CD4-positive, alpha-beta T cell treated with Interleukin-17A for 1 hour (primary cell): Measurements from ENCODE around the gene GPBP1.
"Not testable (repeated sequence)": the region's sequence is repeated elsewhere in the genome, so short reads cannot be mapped to it uniquely, and the experiment has no call there.

Source experiments
- DNase-seq: peaks from one replicate; pipeline ENCODE4 v3.0.0-alpha.2; 2020

GPBP1 gene

GRCh38 chr5:57298295-57298984, 124.6 kb downstream of the GPBP1 start:
- DNase-seq, result peak; percentile 90

GRCh38 chr5:57298985-57299491, 125.2 kb downstream of the GPBP1 start:
- peak; percentile 83 for DNase-seq

- no peak for DNase-seq
Measured at GRCh38 chr5:57299986-57300385, 126.1 kb downstream of the GPBP1 start.

GRCh38 chr5:57302164-57302563, 128.3 kb downstream of the GPBP1 start:
- DNase-seq, result peak; percentile 14

- no peak for DNase-seq
Measured at GRCh38 chr5:57302643-57303042, 128.8 kb downstream of the GPBP1 start.

GRCh38 chr5:57303985-57304384, 130.1 kb downstream of the GPBP1 start:
- DNase-seq, result no peak

- no peak for DNase-seq
Measured at GRCh38 chr5:57304931-57305330, 131.1 kb downstream of the GPBP1 start.

- no peak for DNase-seq
Measured at GRCh38 chr5:57306359-57306758, 132.5 kb downstream of the GPBP1 start.

GRCh38 chr5:57307516-57307915, 133.7 kb downstream of the GPBP1 start:
- no peak for DNase-seq

GRCh38 chr5:57309022-57309421, 135.2 kb downstream of the GPBP1 start:
- not testable (repeated sequence) for DNase-seq

GRCh38 chr5:57311251-57311650, 137.4 kb downstream of the GPBP1 start:
- DNase-seq, result no peak

GRCh38 chr5:57311921-57312735, 138.3 kb downstream of the GPBP1 start:
- no peak for DNase-seq

GRCh38 chr5:57313716-57314115, 139.9 kb downstream of the GPBP1 start:
- no peak for DNase-seq
